H1 (cell line): ENCODE results near the gene CHRNA1. TPM values are rescaled to one million over a fixed set of nuclear protein-coding genes. Genes with fewer than 3 reads are reported as not detected.

ENCODE experiments used
- CTCF ChIA-PET: fragments of 300-600 bp; sonication (Branson Sonifier 250); formaldehyde crosslinking; loops from one replicate; lab custom pipeline; 2021; ENCODE audit not compliant: partially characterized antibody; lab: Charles Lee
- POLR2A ChIA-PET: fragments of 300-600 bp; sonication (Branson Sonifier 250); formaldehyde crosslinking; loops from one replicate; lab custom pipeline; 2021; ENCODE audit warnings: inconsistent platforms; ENCODE audit not compliant: partially characterized antibody; lab: Charles Lee
- DNase-seq, 2 experiments: peaks; one replicate each; pipeline versions ENCODE4 v3.0.0 to v3.0.0-alpha.2; 2010 to 2022; ENCODE audit warnings: low spot score in 2 of 2, low read depth in 1 of 2, mixed read lengths in 1 of 2
- FAIRE-seq: peaks from 2 replicates; lab custom pipeline; 2011; peaks lifted over from hg19 to GRCh38; lab: Jason Lieb, UNC
- H2AFZ ChIP-seq: 2 replicates; pipeline ENCODE4 v1.8.1; 2012; ENCODE audit warnings: low read length, inconsistent platforms
- H2AK5ac ChIP-seq: 2 replicates; pipeline ENCODE4 v1.6.1; 2013; ENCODE audit warnings: low read depth, low read length
- H2BK120ac ChIP-seq: replicated peaks from 2 replicates; pipeline ENCODE3; 2013; ENCODE audit warnings: low read depth, low read length, inconsistent platforms
- H2BK12ac ChIP-seq: 2 replicates; pipeline ENCODE4 v1.6.1; 2013; ENCODE audit warnings: low read depth, low read length
- H2BK15ac ChIP-seq: 2 replicates; pipeline ENCODE4 v1.6.1; 2013; ENCODE audit warnings: low read length
- H2BK20ac ChIP-seq: 2 replicates; pipeline ENCODE4 v1.6.1; 2013; ENCODE audit warnings: low read length
- H2BK5ac ChIP-seq: 2 replicates; pipeline ENCODE4 v1.6.1; 2013; ENCODE audit warnings: low read depth, low read length
- H3K14ac ChIP-seq: 2 replicates; pipeline ENCODE4 v1.6.1; 2013; ENCODE audit warnings: inconsistent platforms; ENCODE audit not compliant: insufficient read length
- H3K18ac ChIP-seq: 2 replicates; pipeline ENCODE4 v1.6.1; 2013; ENCODE audit warnings: low read length; ENCODE audit errors: extremely low read depth
- H3K23ac ChIP-seq: 2 replicates; pipeline ENCODE4 v1.6.1; 2013; ENCODE audit warnings: inconsistent platforms; ENCODE audit not compliant: insufficient read length
- H3K23me2 ChIP-seq: 2 replicates; pipeline ENCODE4 v1.6.1; 2013; ENCODE audit warnings: low read depth, low read length
- H3K27ac ChIP-seq: 2 replicates; pipeline ENCODE4 v1.6.1; 2011; ENCODE audit warnings: low read depth, low read length, inconsistent platforms
- H3K27me3 ChIP-seq, 4 experiments: replicated peaks in 1 of 4; 1 replicate in 1 of 4; 2 replicates in 3 of 4; pipeline versions ENCODE4 v1.6.1 to v1.8.1; 2011 to 2013; ENCODE audit warnings: low read length in 3 of 4, mild to moderate bottlenecking in 3 of 4, inconsistent platforms in 2 of 4, mixed read lengths in 2 of 4, moderate library complexity in 1 of 4; ENCODE audit not compliant: control insufficient read depth in 3 of 4, insufficient read depth in 3 of 4; ENCODE audit errors: extremely low read depth in 1 of 4
- H3K36me3 ChIP-seq, 4 experiments: 2 replicates each; pipeline versions ENCODE4 v1.6.1 to v1.8.1; 2011 to 2013; ENCODE audit warnings: mild to moderate bottlenecking in 4 of 4, low read length in 3 of 4, moderate library complexity in 2 of 4, control low read depth in 1 of 4, inconsistent platforms in 1 of 4; ENCODE audit not compliant: insufficient read depth in 4 of 4, control insufficient read depth in 2 of 4
- H3K4ac ChIP-seq: replicated peaks from 2 replicates; pipeline ENCODE3; 2013; ENCODE audit warnings: low read length, low read depth, mixed read lengths, inconsistent platforms; ENCODE audit not compliant: insufficient read length
- H3K4me1 ChIP-seq, 4 experiments: replicated peaks in 1 of 4; 1 replicate in 1 of 4; 2 replicates in 3 of 4; pipeline versions ENCODE4 v1.6.1 to v1.8.1; 2011 to 2013; ENCODE audit warnings: low read length in 3 of 4, inconsistent platforms in 2 of 4, mixed read lengths in 1 of 4; ENCODE audit not compliant: insufficient read depth in 4 of 4, control insufficient read depth in 3 of 4
- H3K4me2 ChIP-seq, 2 experiments: 2 replicates each; pipeline versions ENCODE4 v1.6.1 to v1.8.1; 2011 to 2013; ENCODE audit warnings: low read depth in 2 of 2, low read length in 2 of 2, control low read depth in 1 of 2, inconsistent platforms in 1 of 2, mild to moderate bottlenecking in 1 of 2; ENCODE audit not compliant: insufficient read depth in 1 of 2
- H3K4me3 ChIP-seq, 4 experiments: fragments of 200-600, 300-600 bp in 1 of 4; sonication (generic), shearing (Covaris generic), sonication (Bioruptor Twin) in 1 of 4; 2 replicates each; pipeline versions ENCODE4 v1.5.1 to v1.8.1; 2011 to 2016; ENCODE audit warnings: low read length in 4 of 4, low read depth in 3 of 4, control low read depth in 2 of 4, inconsistent platforms in 2 of 4, mild to moderate bottlenecking in 2 of 4, mixed read lengths in 1 of 4, moderate library complexity in 1 of 4; ENCODE audit not compliant: insufficient read depth in 2 of 4; ENCODE audit errors: extremely low read depth in 1 of 4
- H3K56ac ChIP-seq: replicated peaks from 2 replicates; pipeline ENCODE3; 2013; ENCODE audit warnings: low read depth, mild to moderate bottlenecking, mixed read lengths, low read length, inconsistent platforms; ENCODE audit not compliant: insufficient read length
- H3K79me1 ChIP-seq: 2 replicates; pipeline ENCODE4 v1.6.1; 2013; ENCODE audit warnings: low read depth, low read length, control low read depth
- H3K79me2 ChIP-seq, 2 experiments: 2 replicates each; pipeline versions ENCODE4 v1.6.1 to v1.8.1; 2012 to 2013; ENCODE audit warnings: low read length in 2 of 2, mild to moderate bottlenecking in 2 of 2, inconsistent platforms in 1 of 2; ENCODE audit not compliant: insufficient read depth in 2 of 2, control insufficient read depth in 1 of 2
- H3K9ac ChIP-seq, 4 experiments: replicated peaks in 1 of 4; 1 replicate in 1 of 4; 2 replicates in 3 of 4; pipeline versions ENCODE4 v1.6.1 to v1.8.1; 2011 to 2013; ENCODE audit warnings: low read depth in 3 of 4, low read length in 3 of 4, control low read depth in 2 of 4, mild to moderate bottlenecking in 2 of 4, moderate library complexity in 2 of 4, inconsistent platforms in 1 of 4; ENCODE audit errors: extremely low read depth in 1 of 4
- H3K9me3 ChIP-seq, 2 experiments: 2 replicates each; pipeline versions ENCODE4 v1.6.1 to v1.8.1; 2012 to 2013; ENCODE audit warnings: mild to moderate bottlenecking in 2 of 2, moderate library complexity in 2 of 2, control low read depth in 1 of 2, inconsistent platforms in 1 of 2, low read depth in 1 of 2, low read length in 1 of 2, mixed read lengths in 1 of 2; ENCODE audit not compliant: insufficient read depth in 2 of 2
- H4K20me1 ChIP-seq, 2 experiments: replicated peaks in 1 of 2; 2 replicates each; pipeline versions ENCODE3 to v1.8.1; 2011 to 2013; ENCODE audit warnings: inconsistent platforms in 2 of 2, low read length in 2 of 2, mild to moderate bottlenecking in 1 of 2; ENCODE audit not compliant: insufficient read depth in 2 of 2, control insufficient read depth in 1 of 2
- H4K5ac ChIP-seq: 2 replicates; pipeline ENCODE4 v1.6.1; 2013; ENCODE audit warnings: low read length, low read depth, mixed read lengths, inconsistent platforms; ENCODE audit not compliant: insufficient read length
- H4K8ac ChIP-seq: 2 replicates; pipeline ENCODE4 v1.8.0; 2013; ENCODE audit warnings: mild to moderate bottlenecking, moderate library complexity, low read length, inconsistent platforms; ENCODE audit not compliant: insufficient read depth; ENCODE audit errors: extremely low read depth
- H4K91ac ChIP-seq: replicated peaks from 2 replicates; pipeline ENCODE3; 2013; ENCODE audit warnings: low read length, mixed read lengths, inconsistent platforms; ENCODE audit not compliant: insufficient read length
- ASH2L ChIP-seq: fragments of 200-600, 300-600 bp; sonication (generic); IDR thresholded peaks from one replicate; pipeline ENCODE4 v1.7.1; 2017; ENCODE audit warnings: low read length
- ATF3 ChIP-seq: IDR thresholded peaks from 2 replicates; pipeline ENCODE4 v1.6.1; 2011; ENCODE audit warnings: low read depth, mild to moderate bottlenecking, low read length; ENCODE audit not compliant: insufficient read depth
- BRCA1 ChIP-seq: IDR thresholded peaks from 2 replicates; pipeline ENCODE4 v1.6.1; 2012; ENCODE audit warnings: low read depth, low read length, improper control_type of control experiment
- CBX8 ChIP-seq: fragments of 300-800, 300-1000 bp; sonication (generic); IDR thresholded peaks from 2 replicates; pipeline ENCODE4 v1.7.1; 2016; ENCODE audit warnings: low read depth, low read length, borderline replicate concordance
- CHD1 ChIP-seq: IDR thresholded peaks from 2 replicates; pipeline ENCODE4 v1.6.1; 2012; ENCODE audit warnings: low read depth, low read length, improper control_type of control experiment
- E2F6 ChIP-seq: IDR thresholded peaks from 2 replicates; pipeline ENCODE4 v1.6.1; 2012; ENCODE audit warnings: inconsistent platforms
- EGR1 ChIP-seq: IDR thresholded peaks from 2 replicates; pipeline ENCODE4 v1.6.1; 2011; ENCODE audit warnings: low read depth, low read length, borderline replicate concordance
- GTF2F1 ChIP-seq: IDR thresholded peaks from 2 replicates; pipeline ENCODE4 v1.6.1; 2012; ENCODE audit warnings: low read depth, low read length, improper control_type of control experiment, borderline replicate concordance
- SAP30 ChIP-seq: fragments of 300-600 bp; sonication (generic); IDR thresholded peaks from 2 replicates; pipeline ENCODE4 v1.7.1; 2012; ENCODE audit warnings: low read length, moderate library complexity, mild to moderate bottlenecking, inconsistent platforms; ENCODE audit not compliant: insufficient read depth, insufficient replicate concordance
- SIRT6 ChIP-seq: IDR thresholded peaks from one replicate; pipeline ENCODE4 v1.7.1; 2012; ENCODE audit warnings: low read length, inconsistent platforms
- ZNF274 ChIP-seq: IDR thresholded peaks from 2 replicates; pipeline ENCODE4 v1.7.0; 2012; ENCODE audit warnings: low read length, borderline replicate concordance; ENCODE audit errors: extremely low read depth
- WGBS, 2 experiments: shearing (Covaris generic) in 1 of 2; methylation state at CpG; one replicate each; pipeline versions ENCODE4 v1.1.6 to v1.1.7; 2013 to 2015; ENCODE audit warnings: low lambda C conversion rate in 2 of 2, mixed read lengths in 2 of 2, inconsistent platforms in 1 of 2, low coverage in 1 of 2, missing lambda C conversion rate in 1 of 2; ENCODE audit not compliant: insufficient replicate concordance in 2 of 2, insufficient coverage in 1 of 2, insufficient read length in 1 of 2; ENCODE audit errors: extremely low coverage in 1 of 2, missing lambda C conversion rate in 1 of 2; 5-methylcytosine and 5-hydroxymethylcytosine counted together
- polyA plus RNA-seq, 7 experiments: library from polyadenylated mRNA; depleted of rRNA in 3 of 7; stranded (reverse) in 5 of 7; unstranded in 2 of 7; fragments of >200 nt in 5 of 7; fragments of 200-250 nt in 2 of 7; gene quantifications; 1 replicate in 5 of 7; 2 replicates in 1 of 7; 4 replicates in 1 of 7; pipeline versions ENCODE4 v1.2.1 to v1.2.3, GENCODE V29; 2011 to 2013; ENCODE audit warnings: missing spikeins in 2 of 7, mixed read lengths in 2 of 7
- total RNA-seq: library from RNA; stranded (reverse); fragmentation: NEBNext Ultra II Directional; extraction: Animal tissue kit (Norgen Biotek cat#: 25700); gene quantifications from 2 replicates; pipeline ENCODE4 v1.2.1, GENCODE V29; 2021

CHRNA1 gene
- total and polyA plus RNA-seq, 2 of the 8 experiments (the other 6 are each of a cell fraction or from before 2014, with no cell fraction given) = 0.11 to 0.15 TPM

GRCh38 chr2:174766271-174766670 is 2.0 kb upstream of the CHRNA1 start:
- Histone ChIP-seq H4K8ac (no peak overlapping the region), H4K91ac (no peak overlapping the region), H3K4me1 (peaks cover 2 to 7% (median 4%) of the 10 kb centered on the region in 4 experiments), H3K27me3 (no peaks in the 10 kb centered on the region; a peak in 1 of 7 replicates), H3K4ac (no peak overlapping the region), H3K79me1 (no peaks in the 10 kb centered on the region), H3K23me2 (no peaks in the 10 kb centered on the region), H3K36me3 (no peaks in the 10 kb centered on the region), H2BK20ac (no peak overlapping the region), H2AK5ac (no peak overlapping the region), H3K56ac (no peak overlapping the region), H2BK120ac (no peak overlapping the region), H3K4me3 (no peak overlapping the region), H3K9ac (no peak overlapping the region), H3K4me2 (no peak overlapping the region), H2BK15ac (no peak overlapping the region), H3K14ac (no peak overlapping the region), H2BK5ac (no peak overlapping the region), H3K27ac (no peak overlapping the region), H4K20me1 (no peaks in the 10 kb centered on the region), H2AFZ (no peak overlapping the region; the same call in 1 of the 2 replicates), H3K79me2 (no peaks in the 10 kb centered on the region), H2BK12ac (no peak overlapping the region), H3K9me3 (no peaks in the 10 kb centered on the region), H3K18ac (no peak overlapping the region), H3K23ac (no peak overlapping the region), H4K5ac (no peak overlapping the region)
- POLR2A ChIA-PET = interaction anchor here (0.6 kb wide), 1 partner anchor 17 kb away, joined by 3 read pairs; no protein-coding TSS in a partner anchor
- DNase-seq (no peak), FAIRE-seq (no peak)
- 88% methylated on average over 1 of the region's 1 CpG; no CpG with 5 or more reads in 1 of the 2 experiments for WGBS, 2 experiments
- CTCF ChIA-PET = interaction anchor here (1.0 to 5.8 kb wide), 4 partner anchors 17 to 217 kb away, joined by 3 to 52 read pairs (median 6); no protein-coding TSS in a partner anchor
- TF ChIP-seq SAP30 (no peak), BRCA1 (no peak), ZNF274 (no peak), EGR1 (no peak), E2F6 (no peak), ATF3 (no peak), CHD1 (no peak), GTF2F1 (no peak), ASH2L (no peak), CBX8 (no peak), SIRT6 (no peak)
